HG03354 (cell line): ENCODE data around the gene ACY1.
"Not testable (repeated sequence)": the region's sequence is repeated elsewhere in the genome, so short reads cannot be mapped to it uniquely, and the experiment has no call there.

ENCODE experiments used
- ATAC-seq: cut with Tn5 transposase; IDR thresholded peaks from one replicate; pipeline ENCODE4 v1.9.1; 2021; ENCODE audit warnings: mild to moderate bottlenecking; ENCODE audit not compliant: unreplicated experiment, poor library complexity, severe bottlenecking

ACY1 gene

DNA sequence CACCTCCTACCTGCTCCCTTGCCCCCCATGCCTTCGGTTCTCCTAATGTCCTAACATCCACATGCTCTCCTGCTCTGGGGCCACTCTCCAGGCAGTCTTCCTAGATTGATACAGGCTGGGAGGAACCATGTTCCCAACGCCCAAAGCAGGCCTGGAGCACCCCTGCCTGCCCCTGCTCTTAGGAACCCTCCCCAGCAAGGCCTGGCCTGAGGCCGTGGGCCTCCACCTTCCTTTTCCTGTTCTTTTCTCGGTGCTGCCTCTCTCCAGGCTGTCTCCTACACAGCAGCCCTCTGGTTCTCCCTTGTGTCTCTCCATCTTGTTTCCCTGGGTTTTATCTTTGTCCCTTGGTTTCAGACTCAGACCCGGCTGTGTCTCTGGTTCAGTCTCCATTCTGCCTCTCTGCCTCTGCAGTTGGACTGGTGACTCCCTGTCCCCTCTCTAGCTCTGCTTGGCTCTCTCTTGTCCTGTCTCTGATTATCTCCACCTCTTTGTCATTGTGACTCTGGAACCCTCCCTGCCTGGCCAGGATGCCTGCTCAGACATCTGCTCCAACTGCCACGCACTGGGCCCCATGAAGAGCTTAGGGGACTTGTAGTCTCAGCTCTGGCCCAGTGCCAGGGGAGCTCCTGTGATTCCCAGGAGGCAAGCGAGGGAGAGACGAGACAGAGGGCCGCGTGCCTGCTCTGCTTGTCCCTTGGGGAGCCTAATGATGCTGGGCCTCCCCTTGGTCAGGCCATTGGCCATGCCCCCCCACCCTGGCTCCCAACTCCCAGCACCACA, 38.3 kb downstream of the ACY1 start:
- ATAC-seq: no peak

- ATAC-seq: no peak
Measured at GRCh38 chr3:52022323-52023100, 39.2 kb downstream of the ACY1 start.

- ATAC-seq: no peak
Measured at GRCh38 chr3:52023101-52023770, 39.9 kb downstream of the ACY1 start.

DNA sequence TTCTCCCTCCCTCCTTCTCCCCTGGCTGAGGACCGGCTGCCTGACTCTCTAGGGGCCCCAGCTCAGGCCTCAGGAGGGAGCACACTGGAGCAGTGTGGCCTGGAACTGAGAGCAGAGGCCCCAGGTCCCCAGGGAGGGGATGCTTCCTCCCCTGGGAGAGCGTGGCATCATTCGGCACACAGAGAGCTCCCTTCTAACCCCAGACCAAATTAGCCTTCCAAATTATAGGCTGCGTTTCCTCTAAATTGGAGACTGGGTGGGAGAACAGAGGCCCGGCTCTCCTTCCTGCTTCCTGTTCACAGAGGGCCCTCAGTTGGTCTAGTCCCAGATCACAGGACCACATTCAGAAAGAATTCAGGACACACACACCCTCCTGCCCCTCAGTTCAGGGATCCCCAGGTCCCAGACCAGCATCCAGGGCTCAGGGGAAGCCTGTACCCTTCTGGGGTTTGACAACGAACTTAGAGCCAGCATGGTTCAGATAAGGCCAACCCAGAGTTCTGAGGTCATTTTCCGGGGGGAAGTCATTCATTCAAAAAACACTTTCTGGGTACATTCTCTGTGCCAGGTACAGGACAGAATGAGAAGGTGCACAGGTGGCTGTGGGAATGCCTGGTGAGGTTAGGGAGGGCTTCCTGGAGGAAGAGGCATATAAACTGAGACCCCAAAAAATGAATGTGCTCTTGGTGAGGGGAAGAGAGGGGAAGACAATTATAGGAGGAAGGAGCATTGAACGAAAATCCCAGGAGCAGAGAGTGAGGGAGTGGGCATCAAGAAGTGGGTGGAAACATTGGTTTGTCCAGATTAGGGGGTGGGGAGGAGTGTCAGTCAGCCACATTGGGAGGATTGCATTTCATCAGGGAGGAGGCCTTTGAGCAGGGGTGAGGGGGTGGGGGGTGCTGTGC, 40.8 kb downstream of the ACY1 start:
- ATAC-seq: peak; percentile 70

DNA sequence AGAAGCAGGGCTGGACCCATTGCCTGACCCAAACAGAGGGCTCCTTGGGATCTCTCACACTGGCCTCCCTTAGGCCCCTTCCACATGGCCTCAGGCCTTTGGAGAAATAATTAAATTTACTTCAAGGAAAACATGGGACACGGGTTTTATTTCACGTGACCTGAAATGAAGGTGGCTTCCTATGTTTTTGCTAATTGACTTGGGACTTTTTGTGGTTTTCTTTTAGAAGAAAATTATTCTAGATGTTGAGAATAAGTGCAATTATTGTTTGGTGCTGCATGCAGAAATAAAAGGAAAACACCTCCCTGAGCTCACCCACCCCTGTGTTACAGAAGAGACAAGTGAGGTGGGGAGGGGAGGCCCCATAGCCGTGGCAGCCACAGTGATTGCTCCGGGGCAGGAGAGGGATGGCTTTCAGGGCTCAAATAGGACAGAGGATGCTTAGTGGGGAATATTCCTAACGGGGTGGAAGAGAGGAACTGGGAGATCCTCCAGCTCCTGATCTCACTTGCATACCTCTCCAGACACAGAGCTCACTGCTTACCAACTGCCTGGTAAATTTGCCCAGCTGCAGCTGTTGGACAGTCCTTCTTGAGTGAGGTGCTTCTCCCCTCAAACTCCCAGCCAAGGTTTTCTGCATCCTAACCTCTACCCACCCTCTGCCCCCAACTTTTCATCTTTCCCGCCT, 41.6 kb downstream of the ACY1 start:
- no peak for ATAC-seq

DNA sequence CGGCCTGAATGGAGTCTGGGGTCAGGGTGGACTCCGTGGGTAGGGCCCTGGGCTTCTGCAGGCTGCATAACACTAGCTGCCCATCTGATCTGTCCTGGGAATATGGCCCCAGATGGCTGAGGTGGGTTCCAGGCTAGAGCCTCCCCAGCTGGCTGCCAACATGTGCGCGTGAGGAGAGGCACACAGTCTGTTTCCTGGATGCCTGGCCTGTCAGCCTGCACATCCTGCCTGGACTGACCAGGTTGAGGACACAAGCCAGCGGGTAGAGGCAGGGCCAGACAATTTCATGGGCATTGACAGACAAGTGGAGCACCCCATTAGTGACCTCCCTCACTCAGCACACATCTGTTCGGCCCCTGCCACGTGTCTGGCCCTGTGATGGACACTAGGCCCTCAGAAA, 42.1 kb downstream of the ACY1 start:
- ATAC-seq: no peak

DNA sequence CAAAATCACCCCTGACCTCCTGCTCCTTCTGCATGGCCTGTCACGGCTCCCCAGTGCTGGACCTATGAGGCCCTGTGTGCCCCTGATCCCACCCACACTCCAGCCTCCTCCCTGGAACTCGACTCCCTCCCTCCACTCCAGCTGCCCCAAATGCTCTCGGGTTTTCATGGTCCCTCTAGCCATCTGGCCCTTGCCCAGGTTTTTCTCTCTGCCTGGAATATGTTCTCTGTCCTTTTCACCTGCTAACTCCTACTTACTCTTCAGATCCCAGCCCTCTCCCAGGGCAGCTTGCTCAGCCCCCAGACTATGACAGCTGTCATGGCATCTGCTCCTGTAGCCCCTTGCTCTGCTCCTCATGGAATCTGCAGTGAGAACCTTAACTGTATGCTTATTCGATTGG, 42.7 kb downstream of the ACY1 start:
- ATAC-seq: no peak

- ATAC-seq: no peak
Measured at GRCh38 chr3:52028572-52028971, 45.2 kb downstream of the ACY1 start.

DNA sequence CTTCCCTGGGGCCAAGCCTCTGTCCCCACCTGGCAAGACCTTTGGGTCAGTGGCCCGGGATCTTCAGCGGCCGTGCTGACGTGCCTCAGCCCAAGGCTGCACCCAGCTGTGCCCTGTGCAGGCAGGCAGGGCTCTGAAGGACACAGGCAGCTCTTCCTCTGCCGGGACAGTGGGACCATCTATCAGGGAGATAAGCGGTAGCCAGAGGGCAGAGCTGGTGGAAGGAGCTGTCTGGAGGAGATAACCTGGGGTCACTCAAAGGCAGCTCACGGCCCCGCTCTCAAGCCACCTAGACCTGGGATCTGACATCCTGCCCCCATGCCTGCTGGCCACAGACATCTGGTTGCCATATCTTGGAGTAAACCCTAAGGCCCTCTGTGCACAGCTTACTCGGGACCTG, 45.7 kb downstream of the ACY1 start:
- no peak for ATAC-seq

- ATAC-seq: no peak
Measured at GRCh38 chr3:52029535-52029934, 46.2 kb downstream of the ACY1 start.

DNA sequence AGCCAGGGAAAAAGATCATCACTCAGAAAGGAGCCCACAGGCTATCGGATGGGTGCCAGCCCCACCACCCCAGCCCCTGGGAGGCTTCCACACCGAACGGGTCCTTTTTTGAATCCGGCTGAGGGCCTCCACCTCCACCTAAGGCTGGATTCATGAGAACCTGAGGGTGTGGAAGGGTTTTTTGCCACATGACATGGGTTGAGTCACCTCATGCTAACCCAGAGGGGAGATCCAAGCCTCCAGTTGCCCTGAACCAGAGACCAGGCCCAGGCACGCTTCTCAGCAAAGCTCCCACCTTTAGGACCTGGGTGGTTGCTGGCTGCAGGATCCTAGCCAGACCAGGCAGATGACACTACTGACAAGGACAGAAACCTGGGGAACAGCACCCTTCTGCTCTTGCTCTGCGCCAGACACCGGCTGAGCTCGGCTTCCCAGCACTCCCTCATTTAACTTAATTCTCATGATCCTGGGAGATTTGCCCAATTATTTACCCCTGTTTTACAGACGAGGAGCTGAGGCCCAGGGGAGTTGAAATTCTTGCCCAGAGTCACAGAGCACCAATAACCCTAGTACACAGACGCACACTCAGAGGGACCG, 47.5 kb downstream of the ACY1 start:
- ATAC-seq: no peak

GRCh38 chr3:52031896-52032295, 48.6 kb downstream of the ACY1 start:
- no peak for ATAC-seq

GRCh38 chr3:52032702-52033408, 49.5 kb downstream of the ACY1 start:
- no peak for ATAC-seq

GRCh38 chr3:52033748-52034147, 50.4 kb downstream of the ACY1 start:
- ATAC-seq: not testable (repeated sequence)

- no peak for ATAC-seq
Measured at GRCh38 chr3:52034212-52034611, 50.9 kb downstream of the ACY1 start.

GRCh38 chr3:52034651-52035050, 51.3 kb downstream of the ACY1 start:
- ATAC-seq: no peak

- peak; percentile 73 for ATAC-seq
Measured at GRCh38 chr3:52036222-52036694, 52.9 kb downstream of the ACY1 start.

GRCh38 chr3:52036829-52037228, 53.5 kb downstream of the ACY1 start:
- ATAC-seq: no peak
